ENCODE data around the gene OR13C8.
A peak's percentile ranks its signal among the peaks of the same experiment; 100 is the strongest.
"Not testable (repeated sequence)": the region's sequence is repeated elsewhere in the genome, so short reads cannot be mapped to it uniquely, and the experiment has no call there.

The OR13C8 gene, protein sequence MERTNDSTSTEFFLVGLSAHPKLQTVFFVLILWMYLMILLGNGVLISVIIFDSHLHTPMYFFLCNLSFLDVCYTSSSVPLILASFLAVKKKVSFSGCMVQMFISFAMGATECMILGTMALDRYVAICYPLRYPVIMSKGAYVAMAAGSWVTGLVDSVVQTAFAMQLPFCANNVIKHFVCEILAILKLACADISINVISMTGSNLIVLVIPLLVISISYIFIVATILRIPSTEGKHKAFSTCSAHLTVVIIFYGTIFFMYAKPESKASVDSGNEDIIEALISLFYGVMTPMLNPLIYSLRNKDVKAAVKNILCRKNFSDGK

DNA sequence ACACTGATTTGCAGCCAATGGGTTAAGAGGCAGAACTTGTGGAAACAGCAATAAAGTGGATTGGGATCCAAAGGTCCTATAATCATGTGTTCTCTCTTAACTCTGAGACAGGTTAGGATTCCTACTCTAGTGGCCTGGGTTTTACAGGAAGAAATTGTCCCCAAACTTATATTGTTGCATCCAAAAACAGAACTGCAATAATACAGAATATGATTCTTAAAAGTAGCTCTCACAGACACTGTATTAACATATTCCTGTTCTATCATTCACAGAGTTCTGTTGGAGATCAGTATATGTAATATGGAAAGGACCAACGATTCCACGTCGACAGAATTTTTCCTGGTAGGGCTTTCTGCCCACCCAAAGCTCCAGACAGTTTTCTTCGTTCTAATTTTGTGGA, at the start of gene OR13C8:
OR13C8 (plus strand) TSS at position 301 of the 400 bp plus-strand sequence; CDS start at position 301, 0 bp downstream.
- FAIRE-seq = no peak

DNA sequence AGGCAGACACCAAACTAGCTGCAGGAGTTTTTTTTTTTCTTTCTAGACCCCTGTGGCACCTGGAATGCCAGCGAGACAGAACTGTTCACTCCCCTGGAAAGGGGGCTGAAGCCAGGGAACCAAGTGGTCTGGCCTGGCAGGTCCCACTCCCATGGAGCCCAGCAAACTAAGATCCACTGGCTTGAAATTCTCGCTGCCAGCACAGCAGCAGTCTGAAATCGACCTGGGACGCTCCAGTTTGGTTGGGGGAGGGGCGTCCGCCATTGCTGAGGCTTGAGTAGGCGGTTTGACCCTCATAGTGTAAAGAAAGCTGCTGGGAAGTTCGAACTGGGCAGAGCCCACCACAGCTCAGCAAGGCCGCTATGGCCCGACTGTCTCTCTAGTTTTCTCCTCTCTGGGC, 48.7 kb upstream of the OR13C8 start:
- not testable (repeated sequence) for FAIRE-seq

DNA sequence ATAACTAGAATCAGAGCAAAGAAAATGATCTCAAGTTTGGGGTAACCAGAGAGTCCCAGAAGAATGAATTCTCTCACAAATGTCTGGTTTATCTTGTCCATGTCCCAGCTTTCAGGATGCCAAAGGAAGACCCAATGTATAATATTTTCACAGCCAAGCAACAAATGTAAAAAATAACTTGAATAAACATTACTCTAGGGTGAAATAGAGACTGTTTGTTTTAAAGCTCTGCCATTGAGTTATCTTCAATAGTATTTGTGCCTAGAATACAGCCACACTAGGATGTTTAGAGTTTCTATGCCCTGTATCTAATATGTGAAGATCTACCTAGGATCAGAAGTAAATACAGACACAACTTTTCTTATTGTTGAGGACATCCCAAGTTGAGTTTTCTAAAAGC, 41.9 kb upstream of the OR13C8 start, which contains the start of gene OR13C4:
OR13C4 (minus strand) TSS at position 101 of the 400 bp plus-strand sequence; CDS start at position 101, 0 bp downstream.
- no peak for FAIRE-seq

DNA sequence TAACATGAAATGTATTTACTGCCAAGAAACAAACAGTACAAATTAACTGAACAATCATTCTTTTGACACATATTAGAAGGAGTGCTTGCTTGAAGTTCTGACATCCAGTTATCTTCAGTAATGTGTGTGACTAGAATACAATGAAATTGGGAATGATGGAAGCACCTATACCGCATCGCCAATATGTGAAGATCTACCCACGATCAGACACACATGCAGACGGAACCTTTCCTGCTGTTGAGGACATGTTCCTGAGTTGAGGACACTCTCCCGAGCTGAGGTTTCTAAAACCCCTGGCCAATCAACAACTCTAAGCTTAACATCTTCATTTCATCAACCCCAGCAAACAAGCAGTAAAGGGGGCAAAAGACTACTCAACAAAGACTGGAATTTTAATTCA, 32.2 kb upstream of the OR13C8 start, which contains the start of gene OR13C3:
OR13C3 (minus strand) TSS at position 101 of the 400 bp plus-strand sequence. CDS start 133 bp downstream, outside the sequence.
- FAIRE-seq = no peak

DNA sequence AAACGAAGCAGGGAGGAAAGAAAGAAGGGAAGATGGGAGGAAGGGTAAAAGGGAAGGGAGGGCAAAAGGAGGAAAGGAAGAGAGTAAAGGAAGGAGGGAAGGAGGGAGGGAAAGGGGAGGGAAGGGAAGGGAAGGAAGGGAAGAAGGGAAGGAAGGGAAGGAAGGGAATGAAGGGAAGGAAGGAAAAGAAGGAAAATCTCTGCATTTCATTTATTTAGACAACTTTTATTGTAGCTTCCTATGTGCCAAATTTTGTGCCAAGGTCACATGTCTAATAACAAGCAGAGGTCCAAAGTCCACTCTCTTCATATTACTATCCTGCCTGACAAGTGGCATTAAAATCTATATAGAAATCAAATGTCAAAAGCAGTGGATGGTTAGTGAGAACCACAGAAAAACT, 29.7 kb upstream of the OR13C8 start:
- no peak for FAIRE-seq

DNA sequence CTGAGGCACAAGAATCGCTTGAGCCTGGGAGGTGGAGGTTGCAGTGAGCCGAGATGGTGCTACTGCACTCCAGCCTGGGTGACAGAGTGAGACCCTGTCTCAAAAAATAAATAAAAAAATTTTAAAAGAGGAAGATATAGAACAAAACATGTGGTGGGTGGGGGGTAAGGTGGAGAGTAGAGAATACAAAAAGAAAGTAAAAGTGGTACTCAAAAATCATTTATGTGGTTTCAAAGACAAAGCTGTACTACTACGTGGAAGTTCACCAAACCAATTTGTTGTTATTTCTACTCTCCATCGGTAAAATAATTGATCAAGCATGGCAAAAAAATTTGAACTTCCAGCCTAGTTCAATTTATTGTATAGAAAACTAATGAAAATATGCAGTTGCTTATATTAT, 24.3 kb upstream of the OR13C8 start:
- FAIRE-seq = no peak

DNA sequence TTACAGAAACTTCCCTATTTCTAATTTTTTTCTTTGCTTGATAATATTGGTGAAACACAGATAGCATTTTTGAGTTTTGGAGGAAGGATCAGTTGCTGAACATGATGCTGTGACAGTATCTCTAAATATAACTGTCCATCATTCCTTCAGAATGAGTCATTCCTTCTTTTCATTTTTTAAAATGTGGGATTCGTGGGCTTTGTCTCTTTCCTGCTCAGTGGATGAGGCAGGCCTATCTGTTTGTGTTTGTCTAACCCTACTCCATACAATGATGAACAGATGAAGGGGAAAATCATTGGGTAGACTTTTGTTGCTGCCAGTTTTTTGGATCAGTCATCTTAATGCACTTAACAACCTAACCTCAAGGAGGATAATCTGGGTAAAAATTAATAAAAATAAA, 15.7 kb upstream of the OR13C8 start:
- no peak for FAIRE-seq

DNA sequence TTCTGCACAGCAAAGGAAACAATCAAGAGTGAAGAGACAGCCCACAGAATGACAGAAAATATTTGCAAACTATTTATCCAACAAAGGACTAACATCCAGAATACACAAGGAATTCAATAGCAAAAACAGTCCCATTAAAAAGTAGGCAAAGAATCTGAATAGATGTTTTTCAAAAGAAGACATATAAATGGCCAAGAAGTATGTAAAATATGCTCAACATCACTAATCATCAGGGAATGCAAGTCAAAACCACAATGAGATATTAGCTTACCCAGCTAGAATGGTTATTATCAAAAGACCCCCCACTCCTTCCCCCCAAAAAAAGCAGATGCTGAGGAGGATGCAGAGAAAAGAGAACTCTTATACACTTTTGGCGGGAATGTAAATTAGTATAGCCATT, 13.4 kb upstream of the OR13C8 start:
- FAIRE-seq = no peak

DNA sequence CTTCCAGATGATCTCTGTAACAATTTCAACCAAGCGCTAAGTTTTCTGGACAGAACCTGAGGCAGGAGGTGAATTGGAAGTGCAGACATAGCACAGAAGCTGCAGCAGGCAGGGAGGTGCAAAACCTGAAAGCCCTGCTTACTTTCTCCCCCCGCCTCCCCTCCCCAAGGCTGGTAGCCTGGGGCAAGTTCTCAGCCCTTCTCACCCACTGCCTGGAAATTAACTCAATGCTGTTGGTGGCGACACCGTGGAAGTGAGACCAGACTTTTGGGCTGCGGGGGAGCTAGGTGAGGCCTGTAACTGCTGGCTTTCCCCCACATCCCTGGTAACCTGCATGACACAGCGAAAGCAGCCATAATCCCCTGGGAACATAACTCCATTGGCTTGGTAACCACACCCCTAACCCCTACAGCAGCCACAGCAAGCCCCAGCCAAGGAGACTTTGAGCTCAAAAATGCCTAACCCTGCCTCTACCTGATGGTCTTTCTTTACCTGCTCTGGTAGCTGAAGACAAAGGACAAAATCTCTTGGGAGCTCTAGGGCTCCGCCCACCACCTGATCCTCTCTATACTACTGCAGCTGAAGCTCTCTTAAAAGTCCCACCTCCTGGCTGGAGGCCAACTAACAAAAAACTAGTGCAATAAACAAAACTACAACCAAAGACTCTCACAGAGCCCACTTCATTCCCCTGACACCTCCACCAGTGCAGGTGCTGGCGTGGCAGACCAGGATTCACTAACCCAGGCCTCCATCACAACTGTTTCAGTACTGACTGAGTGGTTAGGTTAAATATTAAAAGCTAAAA, 11.9 kb upstream of the OR13C8 start:
- no peak for FAIRE-seq

DNA sequence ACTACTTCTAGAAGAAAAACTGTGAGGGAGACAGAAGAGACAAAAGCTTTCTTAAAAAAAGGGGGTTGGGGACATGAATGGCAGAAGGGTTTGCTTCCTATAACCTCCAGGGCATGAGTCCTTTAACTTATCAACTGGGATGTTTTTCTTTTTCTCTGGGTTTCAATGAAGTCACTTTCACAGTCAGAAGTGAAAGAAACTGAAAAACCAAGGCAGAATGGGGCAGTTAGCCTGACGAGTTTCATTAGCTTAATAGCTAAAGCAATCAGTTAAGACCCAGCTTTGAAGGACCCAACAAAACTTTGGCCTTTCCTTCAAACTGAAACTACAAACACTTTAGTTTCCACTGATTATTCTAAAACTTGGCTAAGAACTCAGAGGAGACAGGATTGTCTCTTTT, 4.6 kb upstream of the OR13C8 start:
- no peak for FAIRE-seq

DNA sequence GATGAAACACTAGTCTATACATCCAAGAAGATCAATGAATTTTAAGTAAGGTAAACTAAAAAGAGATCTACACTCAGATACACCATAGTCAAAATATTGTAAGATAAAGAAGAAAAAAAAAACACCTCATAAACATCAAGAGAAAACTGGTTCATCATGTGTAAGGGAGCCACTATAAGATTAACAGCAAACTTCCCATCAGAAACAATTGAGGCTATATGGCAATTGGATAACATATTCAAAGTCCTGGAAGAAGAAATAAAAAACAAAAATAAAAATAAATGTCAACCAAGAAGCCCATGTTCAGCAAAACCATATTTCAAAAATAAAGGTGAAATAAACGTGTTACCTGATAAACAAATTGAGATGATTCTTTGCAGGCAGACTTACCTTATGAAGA, 3.6 kb downstream of the OR13C8 start:
- no peak for FAIRE-seq

DNA sequence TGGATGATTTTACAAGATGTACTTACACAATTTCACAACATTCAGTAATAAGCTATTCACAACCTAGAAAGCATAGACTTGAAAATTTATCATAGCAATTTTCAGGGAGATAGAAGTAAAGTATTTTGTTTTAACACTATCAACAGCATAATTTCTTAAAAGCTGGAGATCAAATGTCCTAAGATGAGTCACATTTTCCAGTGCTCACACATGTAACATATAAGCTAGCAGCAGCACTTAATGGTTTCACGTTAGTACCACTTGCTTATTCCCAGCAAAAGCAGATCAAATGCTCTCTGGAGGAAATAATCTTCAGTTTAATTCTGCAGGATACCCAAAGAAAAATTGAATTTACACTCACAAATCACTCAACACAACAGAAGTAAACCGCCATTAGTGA, 6.5 kb downstream of the OR13C8 start:
- FAIRE-seq = no peak

DNA sequence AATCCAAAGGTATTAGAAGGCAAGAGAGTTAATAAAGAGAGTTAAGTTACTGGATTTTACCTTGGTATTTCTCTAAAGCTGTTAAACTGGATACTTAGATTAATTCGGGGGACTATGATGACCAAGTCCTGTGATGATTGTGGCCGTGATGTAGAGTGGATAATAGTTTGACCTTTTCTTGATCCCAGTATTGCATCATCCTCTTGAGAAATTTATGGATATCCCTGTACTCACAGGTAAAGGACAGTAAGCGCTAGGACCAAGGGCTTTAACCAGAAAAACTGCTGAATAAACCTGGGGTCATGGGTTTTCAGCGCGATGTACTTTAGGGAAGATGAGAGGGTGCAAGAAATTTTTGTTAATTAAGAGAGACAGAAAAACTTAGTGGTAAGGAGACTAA, 8.3 kb downstream of the OR13C8 start:
- FAIRE-seq = no peak

DNA sequence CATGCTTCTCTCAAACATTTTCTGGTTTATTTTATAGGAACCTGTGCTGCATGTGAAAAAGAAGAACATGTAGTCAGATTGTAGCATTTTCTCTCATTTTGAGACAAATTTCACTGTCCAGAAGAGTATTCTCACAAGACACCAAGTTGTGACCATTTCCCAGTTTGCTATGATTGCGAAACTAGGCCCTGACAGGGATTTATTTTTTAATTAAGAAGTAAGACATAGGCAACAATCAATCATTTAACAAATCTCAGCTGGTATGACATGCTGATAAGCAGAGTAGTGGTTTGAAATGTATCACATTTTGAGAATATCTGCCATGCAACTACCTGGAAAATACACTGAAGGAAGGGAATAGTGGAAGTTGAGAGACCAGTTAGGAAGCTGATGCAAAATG, 11.6 kb downstream of the OR13C8 start:
- no peak for FAIRE-seq

DNA sequence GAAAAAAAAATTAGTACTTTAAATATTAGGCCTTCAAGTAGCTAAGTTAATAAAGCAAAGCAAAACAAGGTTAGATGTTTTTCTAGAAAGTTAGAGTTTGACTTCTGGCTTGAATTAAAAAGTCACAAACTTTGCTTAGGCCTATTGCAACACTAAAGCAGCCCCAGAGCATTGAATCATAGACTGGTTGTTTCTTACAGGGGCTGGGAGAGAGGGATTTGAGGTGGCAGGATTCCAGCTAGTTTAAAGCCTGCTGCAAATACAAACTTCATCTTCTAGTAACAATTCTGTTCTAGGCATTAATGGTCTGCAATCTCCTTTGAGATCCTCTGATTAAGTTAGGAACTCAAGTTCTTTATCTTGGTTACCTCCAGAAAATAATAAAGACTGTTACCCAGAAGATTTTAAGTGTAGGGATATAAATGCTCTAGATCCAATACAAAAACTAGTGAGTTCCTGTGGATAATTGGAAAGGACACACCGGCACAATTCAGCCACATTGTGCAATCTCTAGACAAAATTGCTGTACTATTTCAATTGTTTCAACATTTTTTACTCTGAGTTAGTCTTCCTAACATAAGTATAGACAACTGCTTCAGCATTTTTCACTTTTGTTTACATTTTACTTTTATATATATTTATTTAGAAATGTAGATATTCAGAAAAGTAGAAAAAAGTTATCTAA, 17.7 kb downstream of the OR13C8 start:
- FAIRE-seq = peak; percentile 99

DNA sequence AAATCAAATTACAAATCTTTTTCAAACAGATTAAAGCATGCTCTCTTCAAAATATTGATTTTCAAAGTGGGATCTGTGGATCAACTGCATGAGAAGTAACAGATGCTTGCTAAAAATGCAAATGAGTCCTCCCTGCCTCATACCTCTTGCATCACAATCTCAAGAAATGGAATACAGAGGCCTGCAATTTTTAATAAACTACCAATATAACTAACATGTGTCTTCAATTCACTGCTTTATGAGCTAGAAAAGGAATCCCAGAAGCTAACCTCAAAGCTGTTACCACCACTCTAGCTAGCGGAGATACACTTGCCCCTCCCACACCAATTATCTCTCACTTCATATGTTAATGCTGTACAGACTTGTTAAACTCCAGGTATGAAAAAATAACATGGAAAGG, 20.7 kb downstream of the OR13C8 start:
- FAIRE-seq = no peak

DNA sequence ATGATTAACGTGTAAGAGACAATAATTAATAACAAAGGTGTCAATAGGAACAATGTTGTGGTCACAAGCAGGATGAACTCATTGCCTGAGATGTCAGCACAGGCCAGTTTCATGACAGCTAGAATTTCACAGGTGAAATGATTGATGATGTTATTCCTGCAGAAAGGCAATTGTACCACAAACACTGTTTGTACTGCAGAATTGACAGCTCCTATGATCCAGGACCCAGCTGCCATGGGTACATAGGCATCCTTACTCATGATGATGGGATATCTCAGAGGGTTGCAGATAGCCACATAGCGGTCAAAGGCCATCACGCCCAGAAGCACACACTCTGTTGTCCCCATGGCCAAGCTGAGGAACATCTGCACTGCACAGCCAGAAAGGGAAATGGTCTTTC, 29.8 kb downstream of the OR13C8 start:
- not testable (repeated sequence) for FAIRE-seq

DNA sequence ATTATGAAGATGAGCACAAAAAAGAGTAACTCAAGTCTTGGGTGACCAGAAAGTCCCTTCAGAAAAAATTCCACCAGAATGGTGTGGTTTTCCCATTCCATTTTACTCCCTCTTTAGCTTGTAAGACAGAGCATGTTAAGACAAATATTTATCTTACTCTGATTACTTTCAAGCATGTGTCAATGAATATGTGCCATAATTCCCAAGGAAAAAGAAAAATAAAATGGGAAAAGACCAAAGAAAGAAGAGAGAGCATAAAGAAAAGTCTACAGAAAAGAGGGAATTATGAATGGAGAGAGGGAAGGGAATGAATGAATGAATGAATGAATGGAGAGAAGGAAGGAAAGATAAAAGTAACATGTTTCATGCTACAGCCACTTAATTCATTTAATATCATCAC, 30.3 kb downstream of the OR13C8 start, which contains the start of gene OR13C5:
OR13C5 (minus strand) TSS at position 101 of the 400 bp plus-strand sequence; CDS start at position 101, 0 bp downstream.
- not testable (repeated sequence) for FAIRE-seq

DNA sequence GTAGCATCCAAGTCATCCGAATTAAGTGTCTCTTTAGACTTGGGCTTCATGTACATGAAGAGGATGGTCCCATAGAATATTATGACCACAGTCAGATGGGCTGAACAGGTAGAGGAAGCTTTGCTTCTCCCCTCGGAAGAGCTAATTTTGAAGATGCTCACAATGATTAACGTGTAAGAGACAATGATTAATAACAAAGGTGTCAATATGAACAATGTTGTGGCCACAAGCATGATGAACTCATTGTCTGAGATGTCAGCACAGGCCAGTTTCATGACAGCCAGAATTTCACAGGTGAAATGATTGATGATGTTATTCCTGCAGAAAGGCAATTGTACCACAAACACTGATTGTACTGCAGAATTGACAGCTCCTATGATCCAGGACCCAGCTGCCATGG, 35.8 kb downstream of the OR13C8 start:
- FAIRE-seq = no peak

DNA sequence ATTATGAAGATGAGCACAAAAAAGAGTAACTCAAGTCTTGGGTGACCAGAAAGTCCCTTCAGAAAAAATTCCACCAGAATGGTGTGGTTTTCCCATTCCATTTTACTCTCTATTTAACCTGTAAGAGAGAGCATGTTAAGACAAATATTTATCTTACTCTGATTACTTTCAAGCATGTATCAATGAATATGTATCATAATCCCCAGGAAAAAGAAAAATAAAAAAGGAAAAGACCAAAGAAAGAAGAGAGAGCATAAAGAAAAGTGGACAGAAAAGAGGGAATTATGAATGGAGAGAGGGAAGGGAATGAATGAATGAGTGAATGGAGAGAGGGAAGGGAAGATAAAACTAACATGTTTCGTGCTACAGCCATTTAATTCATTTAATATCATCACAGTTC, 36.6 kb downstream of the OR13C8 start, which contains the start of gene OR13C2:
OR13C2 (minus strand) TSS at position 101 of the 400 bp plus-strand sequence; CDS start at position 101, 0 bp downstream.
- not testable (repeated sequence) for FAIRE-seq

DNA sequence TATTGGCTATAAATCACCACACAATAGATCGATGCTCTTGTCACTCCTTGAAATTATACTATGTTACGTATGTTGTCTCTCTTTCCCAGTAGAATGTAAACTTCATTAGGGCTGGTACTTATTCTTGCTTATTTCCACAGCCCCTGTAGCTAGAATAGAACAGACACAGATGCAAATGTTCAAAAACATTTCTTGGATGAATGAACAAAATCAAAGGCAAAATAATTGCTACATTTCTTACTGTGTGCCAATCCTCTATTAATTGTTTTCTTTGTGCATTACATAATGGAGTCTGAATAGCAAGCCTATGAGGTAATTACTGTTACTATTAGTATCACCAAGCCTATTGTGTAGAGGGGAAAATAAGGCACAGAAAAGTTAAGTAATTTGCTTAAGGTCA, 37.2 kb downstream of the OR13C8 start:
- peak; percentile 55 for FAIRE-seq

DNA sequence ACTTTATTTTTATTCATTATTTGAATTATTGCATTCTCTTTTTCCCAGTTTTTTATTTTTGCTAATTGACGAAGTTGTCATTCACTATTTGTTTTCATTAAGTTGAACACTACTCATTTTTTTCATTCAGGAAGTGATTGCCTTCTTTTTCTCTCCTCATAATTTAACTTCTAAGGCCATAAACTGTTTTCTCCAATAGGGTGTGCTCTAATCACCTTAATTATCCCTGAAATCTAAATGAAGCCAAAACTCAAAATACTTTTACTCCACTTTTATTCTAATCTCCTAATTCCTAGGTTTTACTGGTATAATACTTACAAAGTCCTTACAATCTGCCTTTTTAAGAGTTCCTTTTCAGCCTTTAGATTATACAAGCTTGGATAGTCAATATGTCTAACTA, 39.4 kb downstream of the OR13C8 start:
- FAIRE-seq = no peak

DNA sequence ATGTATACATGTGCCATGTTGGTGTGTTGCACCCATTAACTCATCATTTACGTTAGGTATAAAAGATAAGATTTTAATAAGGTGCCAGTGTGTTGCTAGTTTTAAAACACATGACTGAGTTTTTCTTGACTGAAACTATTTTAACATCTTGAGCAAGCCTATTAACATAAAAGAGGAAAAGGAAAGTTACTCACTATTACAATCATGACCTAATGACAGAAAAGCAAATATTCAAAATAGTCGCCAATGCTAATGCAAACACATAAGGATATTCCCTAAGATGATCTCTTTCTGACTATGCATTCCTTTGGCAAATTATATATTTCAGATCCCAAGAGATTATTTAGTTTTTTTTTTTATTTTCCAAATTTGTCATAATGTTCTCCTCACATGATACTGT, 42.2 kb downstream of the OR13C8 start:
- FAIRE-seq = no peak

Data from endometrium (tissue), 2 donors.